ENCODE measurements around the gene SEC14L6. TPM values are rescaled to one million over a fixed set of nuclear protein-coding genes. Genes with fewer than 3 reads are reported as not detected.

The SEC14L6 gene
- total RNA-seq, 1 donor from 2014 or later, result 14.8 TPM

GRCh38 chr22:30584441-30584840 lies 37.9 kb upstream of the SEC14L6 start:
- DNase-seq (no peak), ATAC-seq (no peak)
- no peaks in the 10 kb centered on the region for H3K9me3 ChIP-seq
- intact Hi-C loops (cut with DNase I), result no loop called here
- H3K4me1 ChIP-seq, result no peaks in the 10 kb centered on the region
- H3K4me3 ChIP-seq, result no peak overlapping the region
- peaks cover 100% of the 10 kb centered on the region for H3K36me3 ChIP-seq
- no peaks in the 10 kb centered on the region for H3K27me3 ChIP-seq (ENCODE audit: low read depth)
- TF ChIP-seq CTCF (IDR thresholded peaks at IDR 0.05), result no peak
- H3K27ac ChIP-seq, result no peak overlapping the region

GRCh38 chr22:30582788-30583545 lies 36.4 kb upstream of the SEC14L6 start:
- H3K4me3 ChIP-seq, result no peak overlapping the region
- peaks cover 100% of the 10 kb centered on the region for H3K36me3 ChIP-seq
- no peak overlapping the region for H3K27ac ChIP-seq
- no peaks in the 10 kb centered on the region for H3K27me3 ChIP-seq (ENCODE audit: low read depth)
- ATAC-seq, result no peak
- DNase-seq, result no peak
- no peaks in the 10 kb centered on the region for H3K4me1 ChIP-seq
- no peak for TF ChIP-seq CTCF (IDR thresholded peaks at IDR 0.05)
- intact Hi-C loops (cut with DNase I), result no loop called here
- no peaks in the 10 kb centered on the region for H3K9me3 ChIP-seq

- peaks cover 100% of the 10 kb centered on the region for H3K36me3 ChIP-seq
- no peaks in the 10 kb centered on the region for H3K27me3 ChIP-seq (ENCODE audit: low read depth)
- no peak overlapping the region for H3K4me3 ChIP-seq
- DNase-seq (no peak), ATAC-seq (no peak)
- H3K4me1 ChIP-seq, result no peaks in the 10 kb centered on the region
- intact Hi-C loops (cut with DNase I), result no loop called here
- H3K27ac ChIP-seq, result no peak overlapping the region
- TF ChIP-seq CTCF (IDR thresholded peaks at IDR 0.05), result no peak
- no peaks in the 10 kb centered on the region for H3K9me3 ChIP-seq
Observed at GRCh38 chr22:30582051-30582450, 35.5 kb upstream of the SEC14L6 start.

GRCh38 chr22:30580896-30581295 lies 34.4 kb upstream of the SEC14L6 start:
- intact Hi-C loops (cut with DNase I), result no loop called here
- H3K27me3 ChIP-seq (ENCODE audit: low read depth), result no peaks in the 10 kb centered on the region
- DNase-seq (no peak), ATAC-seq (no peak)
- H3K4me3 ChIP-seq, result no peak overlapping the region
- no peaks in the 10 kb centered on the region for H3K4me1 ChIP-seq
- no peak for TF ChIP-seq CTCF (IDR thresholded peaks at IDR 0.05)
- no peak overlapping the region for H3K27ac ChIP-seq
- no peaks in the 10 kb centered on the region for H3K9me3 ChIP-seq
- peaks cover 100% of the 10 kb centered on the region for H3K36me3 ChIP-seq

- H3K27me3 ChIP-seq (ENCODE audit: low read depth), result no peaks in the 10 kb centered on the region
- no peak overlapping the region for H3K27ac ChIP-seq
- ATAC-seq, result no peak
- peaks cover 5% of the 10 kb centered on the region for H3K4me1 ChIP-seq
- no peak for TF ChIP-seq CTCF (IDR thresholded peaks at IDR 0.05)
- H3K36me3 ChIP-seq, result peaks cover 84% of the 10 kb centered on the region
- H3K4me3 ChIP-seq, result no peak overlapping the region
- intact Hi-C loops (cut with DNase I), result no loop called here
- DNase-seq, result no peak
- H3K9me3 ChIP-seq, result no peaks in the 10 kb centered on the region
Observed at GRCh38 chr22:30578481-30578880, 31.9 kb upstream of the SEC14L6 start.

Measured in lower lobe of right lung (tissue), 2 donors.